HUES6 (cell line): ENCODE results near the gene BICRAL.

ENCODE experiments used
- H3K27ac ChIP-seq: 2 replicates; pipeline ENCODE4 v1.7.0; 2013; ENCODE audit warnings: low read depth, mild to moderate bottlenecking, low read length, inconsistent platforms
- H3K27me3 ChIP-seq: 2 replicates; pipeline ENCODE4 v1.6.1; 2013; ENCODE audit warnings: low read length; ENCODE audit not compliant: control insufficient read depth, insufficient read depth
- H3K36me3 ChIP-seq: 2 replicates; pipeline ENCODE4 v1.6.1; 2013; ENCODE audit warnings: low read length; ENCODE audit not compliant: control insufficient read depth, insufficient read depth
- H3K4me1 ChIP-seq: 2 replicates; pipeline ENCODE4 v1.6.1; 2013; ENCODE audit warnings: low read length; ENCODE audit not compliant: control insufficient read depth, insufficient read depth
- H3K4me3 ChIP-seq: 2 replicates; pipeline ENCODE4 v1.5.1; 2013; ENCODE audit warnings: low read depth, low read length
- H3K9ac ChIP-seq: one replicate; pipeline ENCODE4 v1.6.1; 2013; ENCODE audit warnings: mild to moderate bottlenecking, low read length
- H3K9me3 ChIP-seq: 2 replicates; pipeline ENCODE4 v1.6.1; 2013; ENCODE audit warnings: low read depth, low read length; ENCODE audit not compliant: control insufficient read depth, insufficient read depth

Gene BICRAL

GRCh38 chr6:42820512-42821340, 38.9 kb downstream of the BICRAL start:
- Histone ChIP-seq H3K4me1 (peaks cover 26% of the 10 kb centered on the region), H3K27ac (no peak overlapping the region), H3K9ac (no peak overlapping the region), H3K4me3 (no peak overlapping the region), H3K27me3 (no peaks in the 10 kb centered on the region), H3K9me3 (no peaks in the 10 kb centered on the region), H3K36me3 (peaks cover 14% of the 10 kb centered on the region)

DNA sequence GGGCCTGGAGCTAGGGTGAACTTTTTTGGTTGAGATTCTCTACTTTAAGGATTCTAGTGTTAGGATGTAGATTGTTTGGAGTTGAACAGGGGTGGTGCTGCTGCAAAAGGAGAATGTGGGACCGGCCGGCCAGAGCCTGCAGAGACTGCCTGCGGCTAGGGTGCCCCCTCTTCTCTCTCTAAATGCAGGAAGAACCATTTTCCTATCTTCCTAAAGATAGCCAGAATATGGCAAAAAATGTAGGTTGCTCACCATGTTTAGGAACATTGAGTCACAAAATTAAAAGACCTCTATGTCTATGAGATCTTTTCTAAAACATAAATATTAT, 39.5 kb downstream of the BICRAL start:
- Histone ChIP-seq H3K4me3 (no peak overlapping the region), H3K9me3 (no peaks in the 10 kb centered on the region), H3K4me1 (peaks cover 26% of the 10 kb centered on the region), H3K27me3 (no peaks in the 10 kb centered on the region), H3K9ac (no peak overlapping the region), H3K27ac (no peak overlapping the region), H3K36me3 (peaks cover 16% of the 10 kb centered on the region)

DNA sequence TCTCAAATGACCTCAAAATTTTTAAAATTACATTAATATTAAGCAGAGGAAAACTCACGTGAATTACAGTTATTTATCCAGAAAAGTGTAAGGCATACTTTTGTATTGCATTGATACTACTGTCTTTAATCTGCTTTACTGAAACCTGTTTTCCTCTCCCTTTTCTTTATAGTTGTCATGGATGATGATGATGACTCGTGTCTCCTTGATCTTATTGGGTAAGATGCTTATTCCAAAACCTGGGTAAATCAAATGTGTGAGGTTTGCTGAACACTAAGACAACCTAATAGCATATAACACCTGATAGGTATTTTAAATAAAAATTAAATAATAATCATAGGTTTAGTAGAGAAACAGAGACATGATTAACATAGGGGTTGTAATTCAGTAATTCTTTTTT, 40.0 kb downstream of the BICRAL start:
- Histone ChIP-seq H3K36me3 (peaks cover 18% of the 10 kb centered on the region), H3K27me3 (no peaks in the 10 kb centered on the region), H3K4me1 (peaks cover 26% of the 10 kb centered on the region), H3K4me3 (no peak overlapping the region), H3K9me3 (no peaks in the 10 kb centered on the region), H3K9ac (no peak overlapping the region), H3K27ac (no peak overlapping the region)

GRCh38 chr6:42829561-42830092, 47.8 kb downstream of the BICRAL start:
- no peak overlapping the region for H3K27ac ChIP-seq
- no peaks in the 10 kb centered on the region for H3K4me1 ChIP-seq
- H3K9ac ChIP-seq, result no peak overlapping the region
- no peaks in the 10 kb centered on the region for H3K27me3 ChIP-seq
- peaks cover 40% of the 10 kb centered on the region for H3K36me3 ChIP-seq
- no peak overlapping the region for H3K4me3 ChIP-seq
- H3K9me3 ChIP-seq, result no peaks in the 10 kb centered on the region

DNA sequence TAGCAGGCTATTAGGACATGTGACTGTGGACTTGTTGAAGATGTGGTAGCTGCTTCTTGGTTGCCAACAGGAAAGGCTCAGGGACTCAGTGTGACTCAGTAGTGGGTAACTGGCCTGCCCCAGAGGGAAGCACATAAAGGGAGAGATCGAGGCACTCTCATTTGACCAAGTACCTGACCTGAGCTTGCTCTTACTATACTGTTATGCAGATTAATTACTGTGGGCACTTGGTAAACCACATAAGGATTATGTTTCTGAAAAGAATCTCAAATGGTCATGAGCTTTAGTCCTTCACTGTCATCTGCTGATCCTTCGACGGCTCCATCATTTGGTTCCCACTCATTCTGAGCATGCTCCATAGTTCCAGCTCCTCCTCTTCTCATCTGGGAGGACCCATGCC, 49.4 kb downstream of the BICRAL start:
- no peaks in the 10 kb centered on the region for H3K4me1 ChIP-seq
- H3K4me3 ChIP-seq, result no peak overlapping the region
- H3K36me3 ChIP-seq, result peaks cover 36% of the 10 kb centered on the region

GRCh38 chr6:42834056-42834455, 52.2 kb downstream of the BICRAL start:
- peaks cover 20% of the 10 kb centered on the region for H3K36me3 ChIP-seq
- H3K4me1 ChIP-seq, result no peaks in the 10 kb centered on the region
- no peak overlapping the region for H3K27ac ChIP-seq
- no peak overlapping the region for H3K4me3 ChIP-seq
- H3K9me3 ChIP-seq, result no peaks in the 10 kb centered on the region
- H3K27me3 ChIP-seq, result no peaks in the 10 kb centered on the region
- H3K9ac ChIP-seq, result no peak overlapping the region

More for the DNA sequence above, 49.4 kb downstream of the BICRAL start:
- H3K27ac ChIP-seq, result no peak overlapping the region
- no peaks in the 10 kb centered on the region for H3K27me3 ChIP-seq
- no peak overlapping the region for H3K9ac ChIP-seq
- H3K9me3 ChIP-seq, result no peaks in the 10 kb centered on the region

GRCh38 chr6:42841844-42842584, 60.2 kb downstream of the BICRAL start:
- no peaks in the 10 kb centered on the region for H3K9me3 ChIP-seq
- H3K36me3 ChIP-seq, result 0 out of 2 replicates have a peak, but pooled peaks cover 4% of the 10 kb centered on the region
- no peak overlapping the region for H3K4me3 ChIP-seq
- no peaks in the 10 kb centered on the region for H3K27me3 ChIP-seq
- no peaks in the 10 kb centered on the region for H3K4me1 ChIP-seq
- no peak overlapping the region for H3K27ac ChIP-seq
- no peak overlapping the region for H3K9ac ChIP-seq

- H3K36me3 ChIP-seq, result 0 out of 2 replicates have a peak, but pooled peaks cover 4% of the 10 kb centered on the region
- H3K9ac ChIP-seq, result no peak overlapping the region
- no peak overlapping the region for H3K4me3 ChIP-seq
- H3K27ac ChIP-seq, result no peak overlapping the region
- no peaks in the 10 kb centered on the region for H3K9me3 ChIP-seq
- no peaks in the 10 kb centered on the region for H3K4me1 ChIP-seq
- H3K27me3 ChIP-seq, result no peaks in the 10 kb centered on the region
These were observed 63.5 kb downstream of the BICRAL start for GRCh38 chr6:42845327-42845694.

DNA sequence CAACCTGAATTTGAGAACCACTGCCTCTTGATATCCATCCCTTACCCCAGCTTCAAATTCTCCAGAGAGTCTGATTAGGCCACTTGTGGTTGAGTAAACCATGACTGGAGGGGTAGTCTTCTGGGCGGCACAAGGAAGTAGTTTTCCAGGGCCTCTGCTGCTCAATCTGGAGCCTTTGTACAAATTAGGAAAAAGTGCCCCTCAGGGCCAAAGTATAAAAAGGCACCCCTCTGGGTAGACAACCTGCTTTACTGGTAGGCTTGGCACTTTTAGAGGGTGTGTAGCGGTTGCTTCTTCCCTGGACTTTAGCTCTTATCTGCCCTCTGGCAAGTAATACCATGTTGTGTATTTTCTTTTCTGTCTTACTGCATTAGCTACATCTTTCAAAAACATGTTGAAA, 64.7 kb downstream of the BICRAL start:
- no peak overlapping the region for H3K4me3 ChIP-seq
- no peaks in the 10 kb centered on the region for H3K9me3 ChIP-seq
- H3K27me3 ChIP-seq, result no peaks in the 10 kb centered on the region
- 0 out of 2 replicates have a peak, but pooled peaks cover 4% of the 10 kb centered on the region for H3K36me3 ChIP-seq
- H3K4me1 ChIP-seq, result no peaks in the 10 kb centered on the region
- H3K27ac ChIP-seq, result no peak overlapping the region
- H3K9ac ChIP-seq, result no peak overlapping the region

DNA sequence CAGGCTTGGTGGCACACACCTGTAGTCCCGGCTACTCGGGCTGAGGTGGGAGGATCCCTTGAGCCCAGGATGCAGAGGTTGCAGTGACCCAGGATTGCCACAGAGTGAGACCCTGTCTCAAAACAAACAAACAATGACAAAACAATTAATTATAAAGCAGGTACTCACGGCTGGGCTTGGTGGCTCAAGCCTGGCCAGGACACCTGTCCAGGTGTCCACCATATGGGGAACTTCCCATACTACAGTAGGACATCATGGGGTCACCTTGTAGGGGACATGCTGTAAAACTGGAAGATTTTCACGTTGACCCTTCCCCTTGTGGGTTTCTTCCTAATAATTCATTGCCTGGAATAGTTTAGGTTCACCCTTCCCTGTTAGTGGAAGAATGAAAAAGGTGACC, 66.8 kb downstream of the BICRAL start:
- Histone ChIP-seq H3K4me1 (no peaks in the 10 kb centered on the region), H3K4me3 (no peak overlapping the region), H3K9ac (no peak overlapping the region), H3K36me3 (peaks cover 7% of the 10 kb centered on the region; the same call in 1 of the 2 replicates), H3K27me3 (no peaks in the 10 kb centered on the region), H3K9me3 (no peaks in the 10 kb centered on the region), H3K27ac (no peak overlapping the region)

- Histone ChIP-seq H3K4me3 (no peak overlapping the region), H3K36me3 (peaks cover 18% of the 10 kb centered on the region), H3K4me1 (no peaks in the 10 kb centered on the region), H3K9ac (no peak overlapping the region), H3K9me3 (no peaks in the 10 kb centered on the region), H3K27me3 (no peaks in the 10 kb centered on the region), H3K27ac (no peak overlapping the region)
These were observed 69.7 kb downstream of the BICRAL start for GRCh38 chr6:42851599-42851998.
